Activated CD4-positive, alpha-beta T cell treated with anti-CD3 and anti-CD28 coated beads, Interleukin-2, amount 50 U/mL, for 1 hour (primary cell): ENCODE measurements around the gene C6orf89.

Experiments used
- DNase-seq: peaks from one replicate; pipeline ENCODE4 v3.0.0-alpha.2; 2020

Gene C6orf89

GRCh38 chr6:36970892-36971842 lies 85.4 kb downstream of the C6orf89 start:
- no peak for DNase-seq

GRCh38 chr6:36971921-36972673 lies 86.3 kb downstream of the C6orf89 start:
- DNase-seq: no peak

- DNase-seq: no peak
These were observed 87.4 kb downstream of the C6orf89 start for GRCh38 chr6:36973190-36973589.

- no peak for DNase-seq
These were observed 87.9 kb downstream of the C6orf89 start for GRCh38 chr6:36973647-36974046.

- DNase-seq: no peak
These were observed 89.7 kb downstream of the C6orf89 start for GRCh38 chr6:36975231-36976006.

GRCh38 chr6:36976007-36976264 lies 90.2 kb downstream of the C6orf89 start:
- DNase-seq: no peak

GRCh38 chr6:36976509-36976908 lies 90.8 kb downstream of the C6orf89 start:
- no peak for DNase-seq

GRCh38 chr6:36976931-36977330 lies 91.2 kb downstream of the C6orf89 start:
- DNase-seq: no peak

- no peak for DNase-seq
These were observed 91.8 kb downstream of the C6orf89 start for GRCh38 chr6:36977470-36977941.
